HepG2 (cell line): ENCODE measurements around the gene USP19. TPM values are rescaled to one million over a fixed set of nuclear protein-coding genes. Genes with fewer than 3 reads are reported as not detected.

Experiments
- ATAC-seq: fragments of 200-7000 bp; cut with Tn5 transposase; 3 replicates; pipeline ENCODE4 v1.9.1; 2020; ENCODE audit warnings: mild to moderate bottlenecking, moderate library complexity
- BruUV-seq: library from RNA; stranded (reverse); fragments of 400-500 nt; replicated peaks from 2 replicates; lab custom pipeline; 2021; lab: Mats Ljungman, UMichigan
- CTCF ChIA-PET: fragments of 300-600 bp; formaldehyde crosslinking; extraction: SDS; loops from one replicate; lab custom pipeline; 2021; ENCODE audit warnings: low total read pairs, inconsistent platforms, low intra/inter-chr PET ratio; lab: Yijun Ruan, JAX
- POLR2A ChIA-PET: fragments of 350-600 bp; sonication (Branson Sonifier 250); formaldehyde crosslinking; loops from one replicate; lab custom pipeline; 2020; ENCODE audit warnings: antibody characterized with exemption, inconsistent platforms; lab: Yijun Ruan, JAX
- DNase-seq: peaks from one replicate; pipeline ENCODE4 v3.0.0-alpha.2; 2015; ENCODE audit warnings: low spot score
- FAIRE-seq: peaks from 3 replicates; lab custom pipeline; 2011; peaks lifted over from hg19 to GRCh38; lab: Jason Lieb, UNC
- H2AFZ ChIP-seq: one replicate; pipeline ENCODE4 v1.6.1; 2011; ENCODE audit warnings: low read length, inconsistent platforms
- H3K27ac ChIP-seq: fragments of 300-600 bp; 3 replicates; pipeline ENCODE4 v1.8.0; 2011; ENCODE audit warnings: mixed run types, mild to moderate bottlenecking, mixed read lengths, low read length, inconsistent platforms; ENCODE audit not compliant: insufficient read depth; ENCODE audit errors: extremely low read length
- H3K27me3 ChIP-seq, 2 experiments: fragments of 200-600 bp in 1 of 2; 2 replicates in 1 of 2; 3 replicates in 1 of 2; pipeline versions ENCODE4 v1.6.0 to v1.8.0; 2011; ENCODE audit warnings: low read length in 2 of 2, mild to moderate bottlenecking in 2 of 2, moderate library complexity in 2 of 2, inconsistent platforms in 1 of 2; ENCODE audit not compliant: insufficient read depth in 2 of 2, control insufficient read depth in 1 of 2
- H3K36me3 ChIP-seq, 2 experiments: fragments of 200-600 bp in 1 of 2; replicated peaks in 1 of 2; 2 replicates in 1 of 2; 3 replicates in 1 of 2; pipeline versions ENCODE4 v1.5.1 to v1.8.0; 2011; ENCODE audit warnings: low read length in 2 of 2, inconsistent platforms in 1 of 2; ENCODE audit not compliant: insufficient read depth in 2 of 2, control insufficient read depth in 1 of 2
- H3K4me1 ChIP-seq: 2 replicates; pipeline ENCODE4 v1.5.1; 2012; ENCODE audit warnings: low read length, inconsistent platforms; ENCODE audit not compliant: insufficient read depth
- H3K4me2 ChIP-seq: 2 replicates; pipeline ENCODE4 v1.6.0; 2011; ENCODE audit warnings: low read depth, low read length, inconsistent platforms
- H3K4me3 ChIP-seq, 3 experiments: fragments of 200-600 bp in 1 of 3; sonication (generic), shearing (Covaris generic) in 1 of 3; replicated peaks in 1 of 3; 2 replicates each; pipeline ENCODE4 v1.5.1; 2011 to 2016; ENCODE audit warnings: low read length in 3 of 3, inconsistent platforms in 2 of 3, low read depth in 2 of 3, mild to moderate bottlenecking in 2 of 3, control low read depth in 1 of 3, mixed read lengths in 1 of 3; ENCODE audit not compliant: insufficient read depth in 1 of 3
- H3K79me2 ChIP-seq: one replicate; pipeline ENCODE4 v1.6.1; 2011; ENCODE audit warnings: low read length, inconsistent platforms; ENCODE audit not compliant: insufficient read depth
- H3K9ac ChIP-seq: 2 replicates; pipeline ENCODE4 v1.6.0; 2011; ENCODE audit warnings: mild to moderate bottlenecking, low read depth, low read length, inconsistent platforms; ENCODE audit not compliant: insufficient read depth
- H3K9me3 ChIP-seq: 2 replicates; pipeline ENCODE4 v1.5.1; 2012; ENCODE audit warnings: mild to moderate bottlenecking, low read length
- H4K20me1 ChIP-seq: 2 replicates; pipeline ENCODE4 v1.6.0; 2011; ENCODE audit warnings: inconsistent platforms, mild to moderate bottlenecking, low read length, moderate library complexity; ENCODE audit not compliant: insufficient read depth
- FUBP1 ChIP-seq: sonication (generic); formaldehyde crosslinking; IDR thresholded peaks from 2 replicates; pipeline ENCODE4 v1.5.1; 2020; ENCODE audit warnings: missing genetic modification reagents, mild to moderate bottlenecking, borderline replicate concordance
- RAD21 ChIP-seq: fragments of 450-650 bp; formaldehyde crosslinking; IDR thresholded peaks from 2 replicates; pipeline ENCODE4 v1.5.0; 2020; ENCODE audit warnings: mild to moderate bottlenecking
- TSC22D2 ChIP-seq: sonication (generic); formaldehyde crosslinking; IDR thresholded peaks from 2 replicates; pipeline ENCODE4 v1.5.1; 2020; ENCODE audit warnings: missing genetic modification reagents, mild to moderate bottlenecking, borderline replicate concordance
- ZNF276 ChIP-seq: sonication (generic); formaldehyde crosslinking; IDR thresholded peaks from 2 replicates; pipeline ENCODE4 v1.4.0; 2020; ENCODE audit warnings: mild to moderate bottlenecking, low read depth, missing genetic modification reagents
- WGBS: methylation state at CpG from one replicate; pipeline ENCODE4 v1.1.6; 2017; ENCODE audit warnings: low lambda C conversion rate; 5-methylcytosine and 5-hydroxymethylcytosine counted together
- in situ Hi-C: cut with HindIII; loops from 2 replicates; pipeline ENCODE4 v1.10.0; 2017; ENCODE audit warnings: low pct_unique_long_range_greater_than_20kb; ENCODE audit not compliant: extremely low pct_ligation_motif_present
- intact Hi-C: fragments of 100-400 bp; cut with micrococcal nuclease; formaldehyde crosslinking; loops from one replicate; pipeline ENCODE4 v1.10.0; 2022; ENCODE audit not compliant: unreplicated experiment
- polyA plus RNA-seq, 8 experiments: library from polyadenylated mRNA; depleted of rRNA in 3 of 8; stranded (reverse) in 7 of 8; unstranded in 1 of 8; fragments of >200 nt; fragmentation: Illumina TruSeq in 4 of 8; extraction: Trizol in 4 of 8; gene quantifications; 2 replicates each; pipeline versions ENCODE4 v1.2.1 to v1.2.3, GENCODE V29; 2011 to 2016; ENCODE audit warnings: low read depth in 4 of 8, missing spikeins in 1 of 8, mixed read lengths in 1 of 8; ENCODE audit not compliant: insufficient read depth in 1 of 8
- total RNA-seq, 5 experiments: library from RNA; depleted of rRNA; stranded (reverse); fragments of >200 nt; fragmentation: Illumina TruSeq; extraction: Trizol; gene quantifications; 2 replicates each; pipeline ENCODE4 v1.2.3, GENCODE V29; 2016; ENCODE audit warnings: low read depth in 1 of 5
- TF ChIP-seq, protein P1 (sequence below): sonication (generic); formaldehyde crosslinking; IDR thresholded peaks from 2 replicates; pipeline ENCODE4 v1.5.1; 2020; ENCODE audit warnings: mild to moderate bottlenecking, missing genetic modification reagents, moderate library complexity

USP19 gene
- total and polyA plus RNA-seq, 2 of the 13 experiments (the other 11 are each of a cell fraction or from before 2014, with no cell fraction given): 28.3 to 31.7 TPM

DNA sequence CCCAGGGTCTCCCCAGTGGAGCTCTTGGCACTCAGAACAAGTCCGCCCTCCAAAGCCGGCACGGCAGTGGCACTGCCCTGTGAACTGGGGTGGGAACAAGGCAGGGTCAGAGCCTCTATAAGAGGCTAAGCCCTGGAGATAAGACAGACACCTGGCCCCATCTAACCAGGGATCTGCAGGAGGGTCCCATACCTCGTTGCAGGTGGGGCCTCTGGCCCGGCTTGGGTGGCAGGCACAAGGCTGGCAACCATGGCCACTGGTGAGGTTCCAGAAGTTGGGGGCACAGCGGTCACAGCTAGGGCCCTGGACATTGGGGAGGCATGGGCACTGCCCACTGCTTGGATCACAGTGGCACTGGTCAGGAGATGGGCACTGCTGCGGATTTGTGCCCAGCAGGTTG lies 3.6 kb upstream of the USP19 start:
- H3K4me2 ChIP-seq: no peak overlapping the region
- ATAC-seq (no peak), FAIRE-seq (no peak), DNase-seq (no peak)
- no peak overlapping the region for H2AFZ ChIP-seq
- H3K36me3 ChIP-seq: peaks cover 12 to 37% of the 10 kb centered on the region in 2 experiments; a peak in 4 of 5 replicates
- in situ Hi-C loops: no loop called here
- WGBS: 87% methylated on average over 3 of the region's 7 CpGs
- TF ChIP-seq ZNF276 (CRISPR knock-in tag): no peak
- TF ChIP-seq RAD21: no peak
- TF ChIP-seq TSC22D2: no peak
- intact Hi-C loops: no loop called here
- no peak overlapping the region for H3K4me3 ChIP-seq
- H3K9ac ChIP-seq: no peak overlapping the region
- ChIA-PET CTCF (no interaction called here), POLR2A (interaction anchor here (2.0 kb wide), 1 partner anchor 9 kb away, joined by 11 read pairs; the partner anchor contains the start of gene LAMB2)
- H3K9me3 ChIP-seq: no peaks in the 10 kb centered on the region
- no peaks in the 10 kb centered on the region for H4K20me1 ChIP-seq
- no TSS peak for BruUV-seq
- peaks cover 14% of the 10 kb centered on the region for H3K4me1 ChIP-seq
- no peaks in the 10 kb centered on the region; a peak in 1 of 5 replicates for H3K27me3 ChIP-seq
- H3K79me2 ChIP-seq: peaks cover 11% of the 10 kb centered on the region
- no peak overlapping the region for H3K27ac ChIP-seq

- H3K4me2 ChIP-seq: no peak overlapping the region
- peaks cover 14% of the 10 kb centered on the region for H3K79me2 ChIP-seq
- ATAC-seq (no peak), FAIRE-seq (no peak), DNase-seq (no peak)
- CTCF ChIA-PET: no interaction called here
- 97% methylated on average over 7 of the region's 17 CpGs for WGBS
- no peaks in the 10 kb centered on the region for H3K9me3 ChIP-seq
- H2AFZ ChIP-seq: no peak overlapping the region
- no peak overlapping the region for H3K4me3 ChIP-seq
- no peak overlapping the region for H3K27ac ChIP-seq
- H3K27me3 ChIP-seq: no peaks in the 10 kb centered on the region; a peak in 1 of 5 replicates
- no TSS peak for BruUV-seq
- H3K36me3 ChIP-seq: peaks cover 12 to 37% of the 10 kb centered on the region in 2 experiments
- in situ Hi-C loops: no loop called here
- POLR2A ChIA-PET: interaction anchor here (2.0 kb wide), 1 partner anchor 9 kb away, joined by 11 read pairs; the partner anchor contains the start of gene LAMB2
- no peaks in the 10 kb centered on the region for H4K20me1 ChIP-seq
- no peak overlapping the region for H3K9ac ChIP-seq
- H3K4me1 ChIP-seq: peaks cover 19% of the 10 kb centered on the region
- intact Hi-C loops: no loop called here
- no peak for TF ChIP-seq FUBP1 (CRISPR knock-in tag)
- TF ChIP-seq, protein P1, sequence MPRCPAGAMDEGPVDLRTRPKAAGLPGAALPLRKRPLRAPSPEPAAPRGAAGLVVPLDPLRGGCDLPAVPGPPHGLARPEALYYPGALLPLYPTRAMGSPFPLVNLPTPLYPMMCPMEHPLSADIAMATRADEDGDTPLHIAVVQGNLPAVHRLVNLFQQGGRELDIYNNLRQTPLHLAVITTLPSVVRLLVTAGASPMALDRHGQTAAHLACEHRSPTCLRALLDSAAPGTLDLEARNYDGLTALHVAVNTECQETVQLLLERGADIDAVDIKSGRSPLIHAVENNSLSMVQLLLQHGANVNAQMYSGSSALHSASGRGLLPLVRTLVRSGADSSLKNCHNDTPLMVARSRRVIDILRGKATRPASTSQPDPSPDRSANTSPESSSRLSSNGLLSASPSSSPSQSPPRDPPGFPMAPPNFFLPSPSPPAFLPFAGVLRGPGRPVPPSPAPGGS (CRISPR knock-in tag): no peak
Observed at GRCh38 chr3:49123687-49124086, 3.1 kb upstream of the USP19 start.
